ENCODE data around the gene PTGDR.

- no peak for TF ChIP-seq CTCF (conservative IDR thresholded peaks at IDR 0.05; ENCODE audit: low read depth, low read length)
- TF ChIP-seq EZH2 (IDR thresholded peaks at IDR 0.05; ENCODE audit: low read length, unreplicated experiment): no peak
- TF ChIP-seq EZH2phosphoT487 (IDR thresholded peaks at IDR 0.05; ENCODE audit: borderline replicate concordance, low read length): no peak
These were observed 39.8 kb upstream of the PTGDR start for GRCh38 chr14:52227619-52228222.
